HEK293T (cell line): ENCODE data around the gene XRCC1.

Source experiments
- BHLHE40 ChIP-seq: fragments of 450-650 bp; IDR thresholded peaks from 2 replicates; pipeline ENCODE4 v1.6.1; 2016; ENCODE audit warnings: mild to moderate bottlenecking, moderate library complexity, borderline replicate concordance
- CTBP1 ChIP-seq: fragments of 450-650 bp; IDR thresholded peaks from 2 replicates; pipeline ENCODE4 v1.6.1; 2016; ENCODE audit warnings: borderline replicate concordance
- FOXM1 ChIP-seq: fragments of 450-650 bp; IDR thresholded peaks from 2 replicates; pipeline ENCODE4 v1.6.1; 2017; ENCODE audit warnings: mild to moderate bottlenecking, borderline replicate concordance
- HDGF ChIP-seq: fragments of 450-650 bp; IDR thresholded peaks from 2 replicates; pipeline ENCODE4 v1.6.1; 2017; ENCODE audit warnings: antibody characterized with exemption, borderline replicate concordance
- L3MBTL2 ChIP-seq: fragments of 450-650 bp; conservative IDR thresholded peaks from 2 replicates; pipeline ENCODE4 v1.6.1; 2016; ENCODE audit warnings: mild to moderate bottlenecking
- SUZ12 ChIP-seq: fragments of 450-650 bp; IDR thresholded peaks from 2 replicates; pipeline ENCODE4 v1.6.1; 2016; ENCODE audit warnings: mild to moderate bottlenecking
- TARDBP ChIP-seq: fragments of 450-650 bp; IDR thresholded peaks from 2 replicates; pipeline ENCODE4 v1.6.1; 2016

GRCh38 chr19:43534816-43535761 lies 40.2 kb downstream of the XRCC1 start:
- TF ChIP-seq HDGF (no peak), CTBP1 (no peak), FOXM1 (no peak), SUZ12 (no peak), TARDBP (no peak), BHLHE40 (no peak), L3MBTL2 (no peak)
